Thyroid gland (tissue), 4 donors: Measurements from ENCODE around the gene BCL10.

Experiments
- CTCF ChIP-seq, 6 experiments: fragments of 200-600 bp in 3 of 6; fragments of 450-650 bp in 3 of 6; sonication (generic) in 3 of 6; IDR thresholded peaks; one replicate each; pipeline ENCODE4 v1.5.1; 2016 to 2019; ENCODE audit warnings: antibody characterized with exemption in 6 of 6, mild to moderate bottlenecking in 2 of 6, inconsistent platforms in 1 of 6, moderate library complexity in 1 of 6
- POLR2A ChIP-seq, 2 donors: fragments of 450-650 bp; IDR thresholded peaks; one replicate each; pipeline ENCODE4 v1.6.1; 2017; ENCODE audit warnings: antibody characterized with exemption in 2 of 2, mild to moderate bottlenecking in 2 of 2, moderate library complexity in 1 of 2

GRCh38 chr1:85220756-85221201 lies 55.7 kb downstream of the BCL10 start:
- no peak for TF ChIP-seq CTCF (IDR thresholded peaks at IDR 0.05)
- TF ChIP-seq POLR2A (IDR thresholded peaks at IDR 0.05), result no peak
